ENCODE data around the gene ADCY1. TPM values are rescaled to one million over a fixed set of nuclear protein-coding genes. Genes with fewer than 3 reads are reported as not detected.

Gene ADCY1
- total and polyA plus RNA-seq, 2 donors (not counting 3 experiments of a cell fraction or from before 2014, with no cell fraction given): 0.52 to 1.6 TPM

GRCh38 chr7:45654341-45654740, 80.2 kb downstream of the ADCY1 start:
- DNase-seq (ENCODE audit: low read depth, low spot score) (no peak), FAIRE-seq (no peak)
- TF ChIP-seq FOS (IDR thresholded peaks at IDR 0.05; ENCODE audit: borderline replicate concordance, insufficient read depth, low read length): no peak
- no peak for TF ChIP-seq GATA2 (IDR thresholded peaks at IDR 0.05; ENCODE audit: insufficient read depth, insufficient read length, low read depth, low read length)
- TF ChIP-seq MAX (IDR thresholded peaks at IDR 0.05; ENCODE audit: insufficient read depth, insufficient read length): no peak
- no peak for TF ChIP-seq POLR2A (IDR thresholded peaks at IDR 0.05; ENCODE audit: low read depth, low read length)
- TF ChIP-seq EZH2 (IDR thresholded peaks at IDR 0.05; ENCODE audit: borderline replicate concordance, low read depth, low read length, severe bottlenecking): no peak
- TF ChIP-seq CTCF (IDR thresholded peaks at IDR 0.05; ENCODE audit: extremely low read depth in 1 of 2, insufficient read depth in 1 of 2, low read depth in 1 of 2, low read length in 2 of 2): no peak
- TF ChIP-seq MYC (IDR thresholded peaks at IDR 0.05; ENCODE audit: low read depth, low read length): no peak
- TF ChIP-seq POLR2AphosphoS5 (IDR thresholded peaks at IDR 0.05; ENCODE audit: insufficient read depth, low read depth, low read length): no peak
- TF ChIP-seq JUN (IDR thresholded peaks at IDR 0.05; ENCODE audit: borderline replicate concordance, insufficient read depth, insufficient read length, low read depth): no peak
- Histone ChIP-seq H4K20me1 (replicated peaks; ENCODE audit: control insufficient read depth, extremely low read depth, insufficient read depth, low read length) (no peaks in the 10 kb centered on the region), H3K4me2 (ENCODE audit: insufficient read depth, low read length) (no peak overlapping the region), H3K27ac (ENCODE audit: insufficient read depth, low read depth, low read length) (no peak overlapping the region), H3K36me3 (ENCODE audit: control insufficient read depth in 2 of 2, extremely low read depth in 1 of 2, insufficient read depth in 2 of 2, low read length in 2 of 2) (no peaks in the 10 kb centered on the region), H3K79me2 (ENCODE audit: control insufficient read depth, insufficient read depth, low read length) (no peaks in the 10 kb centered on the region), H3K4me1 (ENCODE audit: control insufficient read depth, extremely low read depth, insufficient read depth, low read length) (no peaks in the 10 kb centered on the region), H3K9me1 (replicated peaks; ENCODE audit: control insufficient read depth, extremely low read depth, insufficient read depth, low read length) (no peaks in the 10 kb centered on the region), H3K4me3 (replicated peaks in 1 of 3; ENCODE audit: insufficient read depth in 1 of 3, low read depth in 1 of 3, low read length in 3 of 3) (no peak overlapping the region), H3K27me3 (ENCODE audit: control insufficient read depth in 2 of 2, insufficient read depth in 2 of 2, low read length in 2 of 2) (no peaks in the 10 kb centered on the region), H3K9ac (replicated peaks; ENCODE audit: extremely low read depth, insufficient read depth, low read length) (no peak overlapping the region), H2AFZ (ENCODE audit: low read depth, low read length) (no peak overlapping the region), H3K9me3 (replicated peaks; ENCODE audit: control insufficient read depth, insufficient read depth, low read length) (no peaks in the 10 kb centered on the region)
- POLR2A ChIA-PET: no interaction called here
- CTCF ChIA-PET: interaction anchor here (1.9 kb wide), 1 partner anchor 9 kb away, joined by 4 read pairs; no protein-coding TSS in a partner anchor
- dilution Hi-C loops (cut with MboI; ENCODE audit: extremely low pct_ligation_motif_present, low sequenced_read_pairs): no loop called here
- BruUV-seq (replicated peaks): no TSS peak
- intact Hi-C loops (cut with micrococcal nuclease): no loop called here

Measured in endothelial cell of umbilical vein (primary cell).